ENCODE data around the gene STIM2.

DNA sequence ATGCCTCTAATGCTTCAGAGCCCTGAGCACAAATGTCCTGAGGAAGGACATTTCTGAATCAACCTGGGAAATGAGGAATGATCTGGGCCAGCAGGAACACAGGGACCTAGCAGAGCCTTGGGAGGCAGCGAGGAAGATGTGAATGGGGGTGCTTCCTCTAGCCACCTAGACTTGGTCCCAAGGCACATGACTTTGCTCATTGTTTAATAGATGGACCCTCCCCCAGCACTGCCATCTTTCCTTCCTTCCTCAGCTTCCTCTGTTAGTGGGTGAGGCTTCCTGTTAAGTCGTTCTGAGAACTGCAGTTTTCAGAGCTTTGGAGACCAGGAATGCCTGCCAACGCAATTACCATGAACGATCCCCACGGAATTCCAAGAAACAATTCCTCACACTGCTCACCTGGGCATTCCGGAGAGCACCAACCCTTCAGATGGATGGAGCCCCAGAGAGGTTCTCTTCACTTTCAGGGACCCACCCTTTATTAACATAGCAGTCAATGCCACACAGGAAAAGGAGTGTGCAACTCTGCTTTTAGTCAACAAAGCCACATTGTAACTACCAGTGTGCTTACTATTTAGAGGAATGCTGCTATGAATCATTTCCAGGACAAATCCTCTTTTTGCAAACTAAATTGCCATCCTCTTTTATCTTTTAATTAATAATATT, 48.5 kb upstream of the STIM2 start:
- TF ChIP-seq, protein P1, sequence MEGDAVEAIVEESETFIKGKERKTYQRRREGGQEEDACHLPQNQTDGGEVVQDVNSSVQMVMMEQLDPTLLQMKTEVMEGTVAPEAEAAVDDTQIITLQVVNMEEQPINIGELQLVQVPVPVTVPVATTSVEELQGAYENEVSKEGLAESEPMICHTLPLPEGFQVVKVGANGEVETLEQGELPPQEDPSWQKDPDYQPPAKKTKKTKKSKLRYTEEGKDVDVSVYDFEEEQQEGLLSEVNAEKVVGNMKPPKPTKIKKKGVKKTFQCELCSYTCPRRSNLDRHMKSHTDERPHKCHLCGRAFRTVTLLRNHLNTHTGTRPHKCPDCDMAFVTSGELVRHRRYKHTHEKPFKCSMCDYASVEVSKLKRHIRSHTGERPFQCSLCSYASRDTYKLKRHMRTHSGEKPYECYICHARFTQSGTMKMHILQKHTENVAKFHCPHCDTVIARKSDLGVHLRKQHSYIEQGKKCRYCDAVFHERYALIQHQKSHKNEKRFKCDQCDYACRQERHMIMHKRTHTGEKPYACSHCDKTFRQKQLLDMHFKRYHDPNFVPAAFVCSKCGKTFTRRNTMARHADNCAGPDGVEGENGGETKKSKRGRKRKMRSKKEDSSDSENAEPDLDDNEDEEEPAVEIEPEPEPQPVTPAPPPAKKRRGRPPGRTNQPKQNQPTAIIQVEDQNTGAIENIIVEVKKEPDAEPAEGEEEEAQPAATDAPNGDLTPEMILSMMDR (conservative IDR thresholded peaks at IDR 0.05), result no peak
- TF ChIP-seq ZFX (IDR thresholded peaks at IDR 0.05), result no peak

All from C4-2B (cell line).